HG03175 (cell line): ENCODE results near the gene FGFR2.

Experiments used
- ATAC-seq: cut with Tn5 transposase; IDR thresholded peaks from one replicate; pipeline ENCODE4 v1.9.1; 2021; ENCODE audit warnings: mild to moderate bottlenecking, moderate library complexity; ENCODE audit not compliant: unreplicated experiment

The FGFR2 gene

GRCh38 chr10:121497513-121498470, 100.5 kb downstream of the FGFR2 start:
- no peak for ATAC-seq

DNA sequence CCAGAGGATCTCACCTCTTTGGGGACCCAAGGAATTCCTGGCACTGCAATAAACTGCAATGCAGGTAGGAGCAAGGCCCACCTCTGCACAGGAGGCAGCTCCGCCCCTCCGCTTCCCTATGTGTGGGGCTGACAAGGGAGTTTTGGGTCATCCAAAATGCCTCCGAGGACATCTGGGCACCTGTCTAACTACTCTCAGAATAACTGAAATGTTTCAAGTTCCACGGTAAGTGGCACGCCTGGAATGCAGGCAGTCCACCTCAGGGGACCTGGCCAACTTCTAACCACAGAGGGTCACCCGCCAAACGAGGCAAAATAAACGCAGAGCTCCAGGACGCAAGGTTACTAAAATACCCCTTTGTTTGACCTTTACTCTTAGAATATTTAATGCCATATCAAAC, 102.5 kb downstream of the FGFR2 start:
- no peak for ATAC-seq

DNA sequence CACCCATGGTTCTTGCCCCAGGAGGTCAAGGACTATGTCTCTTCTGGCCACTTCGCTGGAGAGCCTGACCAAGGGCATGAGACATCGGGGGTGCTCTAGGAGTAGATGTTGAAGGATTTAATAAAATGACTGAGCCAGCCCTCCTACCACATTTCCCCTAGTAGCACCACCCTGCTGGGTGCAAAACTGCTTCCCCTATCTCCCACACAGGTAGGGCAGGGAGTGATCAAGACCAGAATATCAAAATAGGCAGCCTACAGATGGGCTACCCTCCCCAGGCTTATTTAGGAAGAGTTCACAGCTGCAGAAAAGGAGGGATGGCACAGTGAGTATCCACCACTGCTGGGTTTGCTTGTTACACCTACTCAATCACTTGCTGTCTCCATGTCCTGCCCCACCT, 103.9 kb downstream of the FGFR2 start:
- no peak for ATAC-seq

- ATAC-seq: no peak
Observed at GRCh38 chr10:121493521-121493920, 104.7 kb downstream of the FGFR2 start.

DNA sequence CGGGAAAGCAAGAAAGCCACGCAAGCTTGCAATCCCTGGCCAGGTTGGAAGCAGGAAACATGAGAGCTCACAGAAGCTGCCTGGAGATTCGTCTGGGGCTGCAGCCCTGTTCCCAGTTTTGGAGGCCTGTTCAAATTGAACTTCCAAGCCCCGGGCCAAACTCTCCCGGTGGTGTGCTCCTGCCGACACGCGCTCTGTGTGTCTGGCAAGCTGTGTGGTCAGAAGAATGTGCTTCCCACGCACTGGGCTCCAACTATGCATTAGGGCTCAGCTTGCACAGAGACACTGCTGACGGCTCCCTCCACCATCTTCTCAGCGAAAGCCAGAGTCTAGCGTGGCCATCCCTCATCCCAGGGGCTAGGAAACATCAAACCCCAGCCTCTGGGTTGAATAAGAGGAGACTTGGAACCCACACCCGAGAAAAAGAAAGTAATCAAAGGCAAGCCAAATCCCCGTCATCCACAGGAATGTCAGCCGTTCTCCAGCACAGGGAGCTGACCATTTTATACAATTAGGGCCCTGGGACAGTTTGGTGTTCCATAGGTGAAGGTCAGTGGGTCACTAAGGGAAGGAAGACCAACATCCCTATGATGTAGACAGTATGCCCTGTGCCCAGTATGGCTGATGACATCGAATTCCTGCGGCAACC, 107.2 kb downstream of the FGFR2 start:
- ATAC-seq: no peak

- no peak for ATAC-seq
Observed at GRCh38 chr10:121485436-121486139, 112.7 kb downstream of the FGFR2 start.

DNA sequence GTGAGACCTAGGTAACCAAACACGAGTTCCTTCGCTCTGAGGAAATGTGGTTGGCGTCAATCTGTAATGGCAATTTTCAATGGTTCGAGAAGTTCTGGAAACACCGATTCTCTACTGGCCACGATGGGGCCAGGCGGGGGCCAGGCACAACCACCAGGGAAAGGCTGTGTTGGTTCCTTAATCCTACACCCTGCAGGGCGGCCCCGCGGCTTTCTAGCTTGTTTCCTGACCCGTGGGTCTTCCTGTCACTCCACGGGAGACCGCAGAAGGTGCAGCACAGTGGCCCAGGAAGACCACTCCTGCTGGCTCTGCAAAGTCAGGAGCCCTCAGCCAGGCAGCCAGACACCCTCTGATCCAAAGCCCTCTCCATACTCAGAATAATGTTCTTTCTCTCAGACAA, 113.4 kb downstream of the FGFR2 start:
- no peak for ATAC-seq

DNA sequence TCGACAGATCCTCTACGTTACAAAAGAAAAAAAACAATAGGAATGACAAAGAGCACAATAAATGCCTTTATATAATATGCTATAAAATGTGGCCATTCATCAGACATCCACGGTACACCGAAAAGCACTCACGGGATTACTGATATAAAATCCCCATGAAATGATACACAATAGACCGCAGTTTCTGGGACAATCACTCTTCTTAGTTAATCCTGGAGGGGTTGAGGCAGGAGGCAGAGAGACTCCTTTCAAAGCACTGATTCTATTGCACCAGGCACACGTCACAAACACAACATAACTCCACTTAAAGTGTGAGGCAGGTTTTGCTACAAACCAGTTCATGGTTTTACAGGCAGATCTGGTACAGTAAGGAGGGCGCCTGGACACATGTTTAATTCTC, 113.8 kb downstream of the FGFR2 start:
- ATAC-seq: no peak

GRCh38 chr10:121481180-121481579, 117.1 kb downstream of the FGFR2 start:
- no peak for ATAC-seq

GRCh38 chr10:121478556-121478955, 119.7 kb downstream of the FGFR2 start:
- ATAC-seq: no peak

DNA sequence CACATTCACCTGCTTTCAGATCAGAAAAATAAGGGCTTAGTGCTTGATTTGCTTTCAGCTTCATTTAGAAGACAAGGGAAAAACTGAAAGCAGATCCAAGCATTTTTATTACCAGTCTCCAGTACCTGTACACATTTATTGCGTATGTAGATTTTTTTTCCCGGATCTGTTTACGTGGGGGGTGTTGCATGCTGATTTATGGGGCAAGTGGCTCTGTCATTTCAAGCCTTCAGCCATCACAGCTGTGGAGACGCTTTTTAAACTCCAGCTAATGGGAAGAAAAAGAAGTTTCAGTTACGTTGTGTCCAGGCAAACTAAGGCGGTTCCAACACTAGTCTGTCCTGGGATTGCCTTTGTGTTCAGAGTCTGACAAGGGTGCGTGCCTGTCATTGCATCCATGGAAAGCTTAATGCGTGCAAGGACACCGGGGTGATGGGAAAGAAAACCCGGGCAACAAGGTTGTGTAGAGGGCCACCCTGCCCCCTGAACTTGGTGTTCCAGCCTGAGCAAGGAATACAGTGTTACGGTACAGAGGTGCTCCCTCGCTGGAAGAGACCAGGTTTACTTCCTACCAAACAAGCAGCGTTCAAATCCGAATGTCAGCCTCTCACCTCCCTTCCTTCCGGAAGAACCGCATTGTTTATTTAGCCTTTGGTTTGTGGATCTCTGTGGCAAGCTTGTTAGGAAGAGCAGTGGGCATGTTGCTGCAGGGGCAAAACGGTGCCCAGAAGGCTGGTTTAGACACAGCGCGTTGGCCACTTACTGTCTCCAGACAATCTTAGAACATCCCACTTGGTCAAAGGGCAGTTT, 128.2 kb downstream of the FGFR2 start:
- no peak for ATAC-seq

- no peak for ATAC-seq
Observed at GRCh38 chr10:121468726-121469125, 129.5 kb downstream of the FGFR2 start.

- ATAC-seq: no peak
Observed at GRCh38 chr10:121466424-121466823, 131.8 kb downstream of the FGFR2 start.

DNA sequence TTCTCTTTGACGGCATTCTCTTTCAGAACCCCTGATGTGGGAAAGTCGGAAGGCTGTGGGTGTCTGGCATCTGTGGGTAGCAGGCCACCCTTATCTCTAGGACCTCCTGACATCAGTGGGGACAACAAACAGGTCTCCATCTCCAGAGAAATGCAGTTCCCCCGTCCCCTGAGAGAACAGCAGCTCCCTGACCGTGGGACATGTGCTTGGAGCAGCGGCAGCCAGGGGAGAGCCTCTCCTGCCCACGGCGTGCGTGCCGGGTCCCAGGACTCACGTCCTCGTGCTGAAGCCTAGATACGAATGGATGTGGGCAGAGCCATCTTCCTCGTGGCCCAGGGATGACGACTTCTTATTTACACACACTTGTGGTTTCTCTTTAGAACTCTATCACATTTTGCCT, 133.0 kb downstream of the FGFR2 start:
- ATAC-seq: no peak

- no peak for ATAC-seq
Observed at GRCh38 chr10:121464517-121464916, 133.7 kb downstream of the FGFR2 start.

DNA sequence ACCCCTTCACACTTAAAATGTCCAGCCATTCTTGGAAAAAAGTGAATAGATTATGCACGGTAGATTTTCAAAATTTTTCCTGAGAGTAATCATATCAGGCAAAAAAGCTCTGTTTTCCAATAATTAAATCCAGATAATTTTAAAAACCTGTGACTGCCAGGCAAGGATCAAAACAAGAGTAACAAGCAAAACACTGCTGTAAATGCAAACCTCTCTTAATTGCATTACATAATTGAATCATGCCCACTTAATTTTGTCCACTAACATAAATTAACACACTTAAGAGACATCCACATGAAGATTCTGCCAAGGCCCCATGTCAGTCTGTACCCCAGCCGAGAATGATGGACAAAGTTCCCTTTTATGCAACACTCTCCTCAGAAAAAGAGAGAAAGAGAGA, 135.3 kb downstream of the FGFR2 start:
- no peak for ATAC-seq

- no peak for ATAC-seq
Observed at GRCh38 chr10:121462281-121462680, 136.0 kb downstream of the FGFR2 start.

- no peak for ATAC-seq
Observed at GRCh38 chr10:121461307-121461706, 136.9 kb downstream of the FGFR2 start.

DNA sequence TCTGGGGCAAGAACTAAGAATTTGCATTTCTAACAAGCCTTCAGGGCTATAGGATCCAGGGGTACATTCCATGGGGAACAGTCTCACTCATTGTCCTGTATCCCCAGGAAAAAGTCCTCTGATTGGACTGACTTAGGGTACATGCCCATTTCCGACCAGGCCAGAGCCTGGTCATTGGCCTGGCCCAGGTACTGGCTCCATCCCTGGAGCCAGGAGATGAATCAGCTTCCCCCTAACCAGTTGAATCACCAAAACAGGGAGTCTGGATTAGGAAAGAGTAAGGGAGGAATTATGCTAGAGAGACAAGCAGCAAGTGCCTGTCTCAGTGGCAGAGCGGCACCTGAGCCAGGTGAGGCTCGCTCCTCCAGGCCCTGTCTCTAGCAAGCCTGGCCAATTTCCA, 137.5 kb downstream of the FGFR2 start:
- no peak for ATAC-seq

GRCh38 chr10:121459622-121460453, 138.4 kb downstream of the FGFR2 start:
- no peak for ATAC-seq
